ENCODE measurements around the gene FXYD5. TPM values are rescaled to one million over a fixed set of nuclear protein-coding genes. Genes with fewer than 3 reads are reported as not detected.
"Not testable (repeated sequence)": the region's sequence is repeated elsewhere in the genome, so short reads cannot be mapped to it uniquely, and the experiment has no call there.

The FXYD5 gene
- total RNA-seq, 4 donors from 2014 or later, result 10.9 to 86.2 (median 34.2) TPM

GRCh38 chr19:35146746-35147459, 7.6 kb upstream of the FXYD5 start:
- DNase-seq, result no peak
- H3K4me1 ChIP-seq, result peaks cover 0 to 6% of the 10 kb centered on the region in 2 donors
- no peak for TF ChIP-seq POLR2A (IDR thresholded peaks at IDR 0.05)
- no peak overlapping the region for H3K4me3 ChIP-seq
- no peaks in the 10 kb centered on the region for H3K36me3 ChIP-seq
- intact Hi-C loops (cut with DNase I; ENCODE audit: low total_unique reads), result no loop called here
- no peaks in the 10 kb centered on the region for H3K27me3 ChIP-seq
- H3K9me3 ChIP-seq, result no peaks in the 10 kb centered on the region
- no peak overlapping the region for H3K27ac ChIP-seq

- no peaks in the 10 kb centered on the region for H3K36me3 ChIP-seq
- no peak overlapping the region for H3K27ac ChIP-seq
- TF ChIP-seq CTCF (IDR thresholded peaks at IDR 0.05), result no peak
- no peak for TF ChIP-seq POLR2A (IDR thresholded peaks at IDR 0.05)
- no peaks in the 10 kb centered on the region for H3K27me3 ChIP-seq
- H3K9me3 ChIP-seq, result no peaks in the 10 kb centered on the region
- H3K4me3 ChIP-seq, result no peak overlapping the region
- DNase-seq, result no peak
- intact Hi-C loops (cut with DNase I; ENCODE audit: low total_unique reads), result no loop called here
- H3K4me1 ChIP-seq, result peaks cover 0 to 6% of the 10 kb centered on the region in 2 donors
These were observed 5.1 kb upstream of the FXYD5 start for GRCh38 chr19:35149463-35149862.

GRCh38 chr19:35150445-35150844, 4.1 kb upstream of the FXYD5 start:
- Histone ChIP-seq H3K4me3 (no peak overlapping the region), H3K27me3 (no peaks in the 10 kb centered on the region), H3K9me3 (no peaks in the 10 kb centered on the region), H3K27ac (no peak overlapping the region), H3K4me1 (peaks cover 0 to 6% of the 10 kb centered on the region in 2 donors), H3K36me3 (no peaks in the 10 kb centered on the region)
- no peak for DNase-seq
- TF ChIP-seq POLR2A (IDR thresholded peaks at IDR 0.05), result no peak
- TF ChIP-seq CTCF (IDR thresholded peaks at IDR 0.05), result no peak
- intact Hi-C loops (cut with DNase I; ENCODE audit: low total_unique reads), result no loop called here

- peaks cover 0 to 6% of the 10 kb centered on the region in 2 donors for H3K4me1 ChIP-seq
- no peak for TF ChIP-seq CTCF (IDR thresholded peaks at IDR 0.05)
- no peak for TF ChIP-seq POLR2A (IDR thresholded peaks at IDR 0.05)
- no peak for DNase-seq
- H3K27ac ChIP-seq, result no peak overlapping the region
- no peaks in the 10 kb centered on the region for H3K36me3 ChIP-seq
- no peaks in the 10 kb centered on the region for H3K9me3 ChIP-seq
- intact Hi-C loops (cut with DNase I; ENCODE audit: low total_unique reads), result no loop called here
- no peaks in the 10 kb centered on the region for H3K27me3 ChIP-seq
- no peak overlapping the region for H3K4me3 ChIP-seq
These were observed 3.1 kb upstream of the FXYD5 start for GRCh38 chr19:35151273-35152065.

- intact Hi-C loops (cut with DNase I; ENCODE audit: low total_unique reads); H3K27me3 ChIP-seq; H3K4me3 ChIP-seq; DNase-seq; H3K4me1 ChIP-seq; H3K36me3 ChIP-seq; H3K27ac ChIP-seq; H3K9me3 ChIP-seq: not testable (repeated sequence)
These were observed 1.4 kb upstream of the FXYD5 start for GRCh38 chr19:35153129-35153522.

Measured in uterus (tissue), 4 donors.